Gastrocnemius medialis (tissue), 4 donors: ENCODE results near the gene GALNTL6. TPM values are rescaled to one million over a fixed set of nuclear protein-coding genes. Genes with fewer than 3 reads are reported as not detected.

Experiments
- ATAC-seq, 2 donors: fragments of 150-250 bp; one replicate each; pipeline ENCODE4 v1.9.1; 2016
- DNase-seq, 2 donors: peaks; one replicate each; pipeline ENCODE4 v3.0.0-alpha.2; 2019
- H3K27ac ChIP-seq, 4 donors: fragments of 200-600 bp; sonication (generic); 1 replicate in 1 of 4; 2 replicates in 3 of 4; pipeline ENCODE4 v1.5.1; 2016 to 2018; ENCODE audit warnings: mild to moderate bottlenecking in 2 of 4, moderate library complexity in 1 of 4
- H3K27me3 ChIP-seq, 3 donors: fragments of 200-600 bp; sonication (generic) in 2 of 3; 1 replicate in 1 of 3; 2 replicates in 2 of 3; pipeline versions ENCODE4 v1.5.1 to v1.6.0; 2016 to 2019; ENCODE audit warnings: mild to moderate bottlenecking in 1 of 3, moderate library complexity in 1 of 3
- H3K36me3 ChIP-seq, 2 donors: fragments of 200-600 bp; sonication (generic) in 1 of 2; one replicate each; pipeline ENCODE4 v1.5.1; 2017 to 2018
- H3K4me1 ChIP-seq, 2 donors: fragments of 200-600 bp; sonication (generic) in 1 of 2; one replicate each; pipeline ENCODE4 v1.5.1; 2016 to 2017; ENCODE audit warnings: mild to moderate bottlenecking in 2 of 2
- H3K4me3 ChIP-seq, 4 donors: fragments of 200-600 bp; sonication (generic) in 3 of 4; 1 replicate in 1 of 4; 2 replicates in 3 of 4; pipeline ENCODE4 v1.5.1; 2016 to 2019; ENCODE audit warnings: mild to moderate bottlenecking in 2 of 4
- H3K9me3 ChIP-seq, 3 donors: fragments of 200-600 bp; sonication (generic) in 2 of 3; 1 replicate in 1 of 3; 2 replicates in 2 of 3; pipeline ENCODE4 v1.5.1; 2016 to 2019
- POLR2A ChIP-seq, 2 donors: fragments of 450-650 bp; IDR thresholded peaks; one replicate each; pipeline ENCODE4 v1.6.1; 2017; ENCODE audit warnings: antibody characterized with exemption in 2 of 2, mild to moderate bottlenecking in 2 of 2, moderate library complexity in 2 of 2
- in situ Hi-C, 4 donors: fragments of 200-750 bp; cut with MboI; loops; one replicate each; pipeline versions ENCODE4 v1.15.0 to v1.8.0; 2017; ENCODE audit warnings: low sequenced_read_pairs in 4 of 4
- intact Hi-C: fragments of 100-400 bp; cut with DNase I; formaldehyde crosslinking; loops from one replicate; pipeline ENCODE4 v1.15.1; 2023; ENCODE audit warnings: low total_unique reads
- total RNA-seq, 4 donors: library from RNA; depleted of rRNA; stranded (reverse); fragments of >200 nt; gene quantifications; one replicate each; pipeline versions ENCODE4 v1.1.0 to v1.2.3, GENCODE V29; 2016
- TF ChIP-seq, protein P1 (sequence below), 5 experiments: fragments of 450-650 bp in 3 of 5; fragments of 200-600 bp in 2 of 5; sonication (generic) in 2 of 5; IDR thresholded peaks in 4 of 5; conservative IDR thresholded peaks in 1 of 5; 1 replicate in 4 of 5; 2 replicates in 1 of 5; pipeline ENCODE4 v1.5.1; 2016 to 2019; ENCODE audit warnings: antibody characterized with exemption in 5 of 5, mild to moderate bottlenecking in 3 of 5, moderate library complexity in 3 of 5

GALNTL6 gene
- total RNA-seq, 4 donors from 2014 or later, result not detected

DNA sequence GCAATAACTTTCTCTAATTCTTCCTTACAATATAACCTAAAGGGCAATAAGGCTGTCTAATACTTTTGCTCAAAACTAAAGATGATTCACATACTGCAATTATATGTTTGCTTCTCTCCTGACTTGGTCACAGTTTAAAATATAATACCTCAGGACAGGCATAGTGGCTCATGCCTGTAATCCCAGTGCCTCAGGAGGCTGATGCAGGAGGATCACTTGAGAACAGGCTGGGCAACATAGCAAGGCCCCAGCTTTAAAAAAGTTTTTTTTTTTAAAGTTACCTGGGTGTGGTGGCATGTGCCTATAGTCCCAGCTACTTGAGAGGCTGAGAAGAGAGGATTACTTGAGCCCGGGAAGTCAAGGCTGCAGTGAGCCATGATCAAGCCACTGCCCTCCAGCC is 1125.7 kb downstream of the GALNTL6 start:
- no peak overlapping the region for H3K27ac ChIP-seq
- intact Hi-C loops (no loop called here), in situ Hi-C loops (no loop called here)
- ATAC-seq (no peak), DNase-seq (no peak)
- H3K36me3 ChIP-seq, result no peaks in the 10 kb centered on the region
- H3K9me3 ChIP-seq, result no peaks in the 10 kb centered on the region
- no peaks in the 10 kb centered on the region for H3K27me3 ChIP-seq
- H3K4me1 ChIP-seq, result no peaks in the 10 kb centered on the region
- TF ChIP-seq, protein P1, sequence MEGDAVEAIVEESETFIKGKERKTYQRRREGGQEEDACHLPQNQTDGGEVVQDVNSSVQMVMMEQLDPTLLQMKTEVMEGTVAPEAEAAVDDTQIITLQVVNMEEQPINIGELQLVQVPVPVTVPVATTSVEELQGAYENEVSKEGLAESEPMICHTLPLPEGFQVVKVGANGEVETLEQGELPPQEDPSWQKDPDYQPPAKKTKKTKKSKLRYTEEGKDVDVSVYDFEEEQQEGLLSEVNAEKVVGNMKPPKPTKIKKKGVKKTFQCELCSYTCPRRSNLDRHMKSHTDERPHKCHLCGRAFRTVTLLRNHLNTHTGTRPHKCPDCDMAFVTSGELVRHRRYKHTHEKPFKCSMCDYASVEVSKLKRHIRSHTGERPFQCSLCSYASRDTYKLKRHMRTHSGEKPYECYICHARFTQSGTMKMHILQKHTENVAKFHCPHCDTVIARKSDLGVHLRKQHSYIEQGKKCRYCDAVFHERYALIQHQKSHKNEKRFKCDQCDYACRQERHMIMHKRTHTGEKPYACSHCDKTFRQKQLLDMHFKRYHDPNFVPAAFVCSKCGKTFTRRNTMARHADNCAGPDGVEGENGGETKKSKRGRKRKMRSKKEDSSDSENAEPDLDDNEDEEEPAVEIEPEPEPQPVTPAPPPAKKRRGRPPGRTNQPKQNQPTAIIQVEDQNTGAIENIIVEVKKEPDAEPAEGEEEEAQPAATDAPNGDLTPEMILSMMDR (IDR thresholded peaks at IDR 0.05 in 4 of 5, conservative IDR thresholded peaks at IDR 0.05 in 1 of 5), result no peak
- TF ChIP-seq POLR2A (IDR thresholded peaks at IDR 0.05), result no peak
- H3K4me3 ChIP-seq, result no peak overlapping the region

DNA sequence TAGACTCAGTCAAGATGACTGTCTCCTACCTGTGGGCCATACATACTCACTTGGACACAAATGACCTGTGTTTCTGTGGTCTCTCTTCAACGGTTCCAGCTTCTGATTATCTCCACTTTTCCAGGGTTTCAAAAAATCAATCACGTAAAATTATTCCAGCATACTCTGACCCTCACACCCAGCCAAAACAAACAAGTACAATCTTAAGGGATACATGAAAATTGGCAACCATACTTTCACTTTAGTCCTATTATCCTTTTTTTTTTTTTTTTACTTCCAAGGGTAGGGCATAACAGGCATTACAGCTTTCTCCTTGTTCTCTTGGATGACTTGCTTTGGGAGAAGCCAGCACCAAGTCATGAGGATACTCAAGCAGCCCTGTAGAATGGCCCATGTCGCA is 1129.6 kb downstream of the GALNTL6 start:
- intact Hi-C loops (no loop called here), in situ Hi-C loops (no loop called here)
- Histone ChIP-seq H3K27me3 (no peaks in the 10 kb centered on the region), H3K4me1 (no peaks in the 10 kb centered on the region), H3K9me3 (no peaks in the 10 kb centered on the region), H3K4me3 (no peak overlapping the region), H3K36me3 (no peaks in the 10 kb centered on the region), H3K27ac (no peak overlapping the region)
- no peak for DNase-seq
- TF ChIP-seq, protein P1 (IDR thresholded peaks at IDR 0.05 in 4 of 5, conservative IDR thresholded peaks at IDR 0.05 in 1 of 5), result no peak
- no peak for TF ChIP-seq POLR2A (IDR thresholded peaks at IDR 0.05)
- no peak for ATAC-seq

DNA sequence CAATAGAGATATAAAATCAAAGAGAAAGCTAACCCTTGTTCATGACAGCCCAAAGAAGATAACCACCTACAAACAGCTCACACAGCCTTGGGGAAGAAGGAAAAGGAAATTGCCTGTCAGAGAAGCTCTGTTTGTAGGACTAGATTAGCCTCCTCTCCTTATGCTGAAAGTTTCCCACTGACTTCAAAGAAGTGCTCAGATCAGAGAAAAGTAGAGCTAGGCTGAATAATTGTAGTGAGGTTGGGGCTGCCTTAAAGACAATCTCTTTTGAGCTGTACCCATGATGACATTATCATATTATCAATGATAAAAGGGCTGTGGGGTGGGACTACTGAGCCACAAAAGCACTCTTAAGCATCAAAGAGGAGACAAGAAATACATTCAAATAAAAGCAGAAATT is 1132.4 kb downstream of the GALNTL6 start:
- no peaks in the 10 kb centered on the region for H3K36me3 ChIP-seq
- no peaks in the 10 kb centered on the region for H3K9me3 ChIP-seq
- in situ Hi-C loops, result no loop called here
- no peak for ATAC-seq
- no peak overlapping the region for H3K27ac ChIP-seq
- TF ChIP-seq, protein P1 (IDR thresholded peaks at IDR 0.05 in 4 of 5, conservative IDR thresholded peaks at IDR 0.05 in 1 of 5), result no peak
- TF ChIP-seq POLR2A (IDR thresholded peaks at IDR 0.05), result no peak
- peaks cover 4 to 5% of the 10 kb centered on the region in 2 donors for H3K4me1 ChIP-seq
- no peak overlapping the region for H3K4me3 ChIP-seq
- no peak for DNase-seq
- H3K27me3 ChIP-seq, result no peaks in the 10 kb centered on the region
- intact Hi-C loops, result no loop called here

DNA sequence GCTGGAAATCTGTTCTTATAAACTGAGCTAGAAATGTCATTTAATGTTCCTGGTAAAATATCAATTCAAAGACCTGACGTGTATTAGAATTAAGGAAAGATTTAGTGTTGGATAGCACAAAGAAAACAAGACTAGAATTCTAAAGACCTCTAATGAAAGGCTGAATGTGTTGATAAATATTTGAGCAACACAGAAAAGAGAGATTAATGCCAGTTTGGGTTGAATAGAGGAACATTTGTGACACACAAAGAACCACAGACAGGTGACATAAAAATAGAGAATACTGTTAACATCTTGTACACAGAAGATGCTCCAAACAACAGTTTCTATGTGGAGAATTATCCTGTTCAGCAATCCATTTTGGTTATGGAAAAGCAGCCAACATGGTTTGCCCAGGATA is 1133.3 kb downstream of the GALNTL6 start:
- peaks cover 13% of the 10 kb centered on the region in 2 donors for H3K4me1 ChIP-seq
- no peak for TF ChIP-seq POLR2A (IDR thresholded peaks at IDR 0.05)
- TF ChIP-seq, protein P1 (IDR thresholded peaks at IDR 0.05 in 4 of 5, conservative IDR thresholded peaks at IDR 0.05 in 1 of 5), result no peak
- intact Hi-C loops, result no loop called here
- no peaks in the 10 kb centered on the region for H3K36me3 ChIP-seq
- no peaks in the 10 kb centered on the region for H3K27me3 ChIP-seq
- DNase-seq, result no peak
- H3K27ac ChIP-seq, result no peak overlapping the region
- in situ Hi-C loops, result no loop called here
- no peaks in the 10 kb centered on the region for H3K9me3 ChIP-seq
- no peak for ATAC-seq
- H3K4me3 ChIP-seq, result no peak overlapping the region

- Histone ChIP-seq H3K27ac (no peak overlapping the region), H3K4me3 (no peak overlapping the region), H3K9me3 (no peaks in the 10 kb centered on the region), H3K27me3 (no peaks in the 10 kb centered on the region), H3K36me3 (no peaks in the 10 kb centered on the region), H3K4me1 (peaks cover 13% of the 10 kb centered on the region in 2 donors)
- TF ChIP-seq, protein P1 (IDR thresholded peaks at IDR 0.05 in 4 of 5, conservative IDR thresholded peaks at IDR 0.05 in 1 of 5), result no peak
- TF ChIP-seq POLR2A (IDR thresholded peaks at IDR 0.05), result no peak
- intact Hi-C loops, result no loop called here
- in situ Hi-C loops, result no loop called here
- no peak for DNase-seq
- no peak for ATAC-seq
Observed at GRCh38 chr4:172947594-172947993, 1134.4 kb downstream of the GALNTL6 start.
